Measurements from ENCODE around the gene OLR1.

The OLR1 gene

DNA sequence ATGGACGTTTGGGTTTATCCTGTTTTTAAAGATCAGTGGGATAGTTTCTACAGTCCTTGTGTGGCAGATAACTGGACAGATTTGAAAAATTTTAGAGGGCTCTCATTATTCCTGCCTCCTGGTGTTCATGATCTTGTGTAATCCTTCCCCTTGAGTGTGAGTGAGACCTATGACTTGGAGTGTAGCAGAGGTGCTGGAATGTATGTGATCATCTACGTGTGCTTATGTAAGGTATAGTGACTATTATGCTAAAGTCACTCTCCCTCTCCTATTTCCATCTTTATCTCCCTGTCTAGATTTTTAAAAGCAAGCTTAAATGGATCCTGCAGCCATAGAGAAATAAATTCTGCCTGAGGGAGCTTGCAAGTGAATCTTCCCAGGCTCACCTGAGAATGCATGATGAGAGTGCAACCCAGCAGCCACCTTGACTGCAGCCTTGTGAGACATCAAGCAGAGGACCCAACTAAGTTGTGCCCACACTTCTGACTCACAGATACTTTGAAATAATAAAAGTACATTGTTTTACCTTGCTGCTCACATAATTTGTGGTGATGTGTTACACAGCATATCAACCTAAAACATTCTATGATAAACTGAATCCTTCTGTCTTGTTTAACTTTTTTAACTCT, 3.2 kb upstream of the OLR1 start:
- TF ChIP-seq, protein P1, sequence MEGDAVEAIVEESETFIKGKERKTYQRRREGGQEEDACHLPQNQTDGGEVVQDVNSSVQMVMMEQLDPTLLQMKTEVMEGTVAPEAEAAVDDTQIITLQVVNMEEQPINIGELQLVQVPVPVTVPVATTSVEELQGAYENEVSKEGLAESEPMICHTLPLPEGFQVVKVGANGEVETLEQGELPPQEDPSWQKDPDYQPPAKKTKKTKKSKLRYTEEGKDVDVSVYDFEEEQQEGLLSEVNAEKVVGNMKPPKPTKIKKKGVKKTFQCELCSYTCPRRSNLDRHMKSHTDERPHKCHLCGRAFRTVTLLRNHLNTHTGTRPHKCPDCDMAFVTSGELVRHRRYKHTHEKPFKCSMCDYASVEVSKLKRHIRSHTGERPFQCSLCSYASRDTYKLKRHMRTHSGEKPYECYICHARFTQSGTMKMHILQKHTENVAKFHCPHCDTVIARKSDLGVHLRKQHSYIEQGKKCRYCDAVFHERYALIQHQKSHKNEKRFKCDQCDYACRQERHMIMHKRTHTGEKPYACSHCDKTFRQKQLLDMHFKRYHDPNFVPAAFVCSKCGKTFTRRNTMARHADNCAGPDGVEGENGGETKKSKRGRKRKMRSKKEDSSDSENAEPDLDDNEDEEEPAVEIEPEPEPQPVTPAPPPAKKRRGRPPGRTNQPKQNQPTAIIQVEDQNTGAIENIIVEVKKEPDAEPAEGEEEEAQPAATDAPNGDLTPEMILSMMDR (IDR thresholded peaks at IDR 0.05; ENCODE audit: insufficient read depth, low read length, missing control alignments): no peak

DNA sequence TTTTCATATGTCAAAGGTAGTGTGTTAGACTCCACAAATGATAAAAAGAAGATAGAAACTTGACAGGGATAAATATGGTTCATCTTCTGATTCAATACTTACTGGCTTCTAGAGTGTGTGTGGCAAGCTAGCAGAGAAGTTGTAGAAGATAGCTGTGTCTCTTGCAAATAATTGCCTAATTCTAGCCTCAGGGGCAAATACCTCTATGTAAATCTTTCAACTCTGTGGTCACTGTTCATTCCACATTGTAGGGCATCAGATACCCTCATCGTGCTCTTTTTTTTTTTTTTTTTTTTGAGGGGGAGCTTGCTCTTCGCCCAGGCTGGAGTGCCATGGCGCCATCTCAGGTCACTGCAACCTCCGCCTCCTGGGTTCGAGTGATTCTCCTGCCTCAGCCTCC, 1.7 kb downstream of the OLR1 start:
- CTCF ChIA-PET: interaction anchor here (1.3 to 3.4 kb wide), 3 partner anchors 17 to 33 kb away, joined by 3 to 13 read pairs (median 6); no protein-coding TSS in a partner anchor
- TF ChIP-seq, protein P1 (IDR thresholded peaks at IDR 0.05; ENCODE audit: insufficient read depth, low read length, missing control alignments): no peak
- DNase-seq (ENCODE audit: low read depth, low spot score): no peak
- H3K4me3 ChIP-seq (ENCODE audit: low read depth, low read length): no peak overlapping the region
- POLR2A ChIA-PET: no interaction called here

More for the DNA sequence above, 3.2 kb upstream of the OLR1 start:
- CTCF ChIA-PET: interaction anchor here (1.2 to 1.4 kb wide), 2 partner anchors 21 to 22 kb away, joined by 3 read pairs; no protein-coding TSS in a partner anchor
- POLR2A ChIA-PET: no interaction called here
- DNase-seq (ENCODE audit: low read depth, low spot score): no peak
- no peak overlapping the region for H3K4me3 ChIP-seq (ENCODE audit: low read depth, low read length)

DNA sequence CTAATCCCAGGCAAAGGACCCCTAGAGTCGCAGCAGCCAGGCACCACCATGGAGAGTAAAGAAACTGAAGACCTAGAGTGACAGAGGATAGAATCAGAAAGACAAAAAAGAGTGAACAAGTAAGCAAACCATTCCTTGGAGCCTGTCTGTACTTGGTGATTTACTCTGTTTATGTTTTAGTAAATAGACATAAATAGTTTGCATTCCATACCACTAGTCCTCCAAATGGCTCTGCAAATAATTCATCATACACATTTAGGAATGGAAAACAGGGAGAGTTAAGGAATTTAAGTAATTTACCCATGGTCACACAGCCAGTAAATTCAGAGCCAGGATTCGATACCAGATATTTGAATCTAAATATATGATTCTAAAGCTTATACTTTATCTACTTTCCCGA, 2.8 kb downstream of the OLR1 start:
- ChIA-PET POLR2A (no interaction called here), CTCF (interaction anchor here (1.1 to 3.4 kb wide), 4 partner anchors 9 to 67 kb away, joined by 4 to 13 read pairs (median 6); no protein-coding TSS in a partner anchor)

DNA sequence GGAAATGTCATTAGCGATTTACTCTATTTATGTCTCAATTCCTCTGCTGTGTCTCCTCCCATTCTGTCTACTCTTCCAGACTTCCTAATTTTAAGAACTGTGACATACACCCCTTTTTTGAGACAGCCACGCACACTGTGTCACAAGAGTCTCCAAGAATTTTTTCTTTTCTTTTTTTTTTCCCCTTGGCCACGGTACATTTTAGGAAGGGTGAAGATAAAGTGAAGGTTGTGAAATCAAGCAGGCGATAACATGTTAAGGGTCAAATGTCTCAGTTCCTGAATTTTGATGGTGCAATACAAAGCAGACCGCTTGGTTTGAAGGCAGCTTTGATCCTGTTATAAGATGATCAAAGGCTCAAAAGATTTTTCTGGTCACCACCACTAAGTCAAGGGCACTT, 4.3 kb downstream of the OLR1 start:
- CTCF ChIA-PET: interaction anchor here (0.8 to 3.4 kb wide), 3 partner anchors 13 to 23 kb away, joined by 3 to 13 read pairs (median 9); no protein-coding TSS in a partner anchor
- no peak for DNase-seq (ENCODE audit: low read depth, low spot score)
- POLR2A ChIA-PET: no interaction called here
- H3K4me3 ChIP-seq (ENCODE audit: low read depth, low read length): no peak overlapping the region
- TF ChIP-seq, protein P1 (IDR thresholded peaks at IDR 0.05; ENCODE audit: insufficient read depth, low read length, missing control alignments): no peak

More for the DNA sequence above, 2.8 kb downstream of the OLR1 start:
- no peak for DNase-seq (ENCODE audit: low read depth, low spot score)
- no peak overlapping the region for H3K4me3 ChIP-seq (ENCODE audit: low read depth, low read length)
- TF ChIP-seq, protein P1 (IDR thresholded peaks at IDR 0.05; ENCODE audit: insufficient read depth, low read length, missing control alignments): no peak

DNA sequence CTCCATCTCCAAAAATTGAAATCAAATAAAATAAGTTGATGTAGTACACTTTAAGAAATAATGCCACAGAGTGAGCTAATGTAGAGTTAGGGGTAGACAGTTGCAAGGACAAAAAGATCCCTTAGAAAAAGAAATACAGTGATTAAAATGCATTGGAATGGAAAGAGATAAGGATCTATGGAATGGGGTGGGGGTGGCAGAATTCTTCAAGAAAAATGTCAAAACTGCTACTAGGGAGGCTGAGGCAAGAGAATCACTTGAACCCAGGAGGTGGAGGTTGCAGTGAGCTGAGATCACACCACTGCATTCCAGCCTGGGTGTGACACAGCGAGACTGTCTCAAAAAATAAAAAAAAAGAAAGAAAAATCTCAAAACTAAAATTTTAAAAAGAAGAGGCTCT, 6.5 kb downstream of the OLR1 start:
- no peak overlapping the region for H3K4me3 ChIP-seq (ENCODE audit: low read depth, low read length)
- TF ChIP-seq, protein P1 (IDR thresholded peaks at IDR 0.05; ENCODE audit: insufficient read depth, low read length, missing control alignments): no peak
- no peak for DNase-seq (ENCODE audit: low read depth, low spot score)
- POLR2A ChIA-PET: interaction anchor here (0.6 kb wide), 1 partner anchor 200 kb away, joined by 3 read pairs; no protein-coding TSS in a partner anchor
- CTCF ChIA-PET: no interaction called here

DNA sequence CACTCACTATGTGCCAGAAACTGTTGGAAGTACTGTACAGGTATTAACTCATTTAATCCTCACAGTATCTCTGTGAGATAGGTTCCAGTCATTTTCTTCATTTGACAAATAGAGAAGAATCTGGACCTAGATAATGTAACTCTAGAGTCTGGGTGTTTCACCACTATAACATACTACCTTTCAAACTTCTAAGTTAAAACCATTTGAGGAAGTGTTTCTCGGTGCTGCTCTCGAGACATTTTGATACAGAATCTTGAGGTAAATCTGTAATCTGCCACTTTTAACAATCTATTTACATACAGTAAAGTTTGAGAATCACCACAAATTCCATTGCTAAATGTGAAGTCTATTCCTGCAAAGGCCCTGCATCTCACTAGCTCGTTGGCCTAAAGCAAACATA, 8.8 kb downstream of the OLR1 start:
- ChIA-PET POLR2A (no interaction called here), CTCF (interaction anchor here (2.9 kb wide), 1 partner anchor 11 kb away, joined by 15 read pairs; no protein-coding TSS in a partner anchor)
- TF ChIP-seq, protein P1 (IDR thresholded peaks at IDR 0.05; ENCODE audit: insufficient read depth, low read length, missing control alignments): no peak
- no peak for DNase-seq (ENCODE audit: low read depth, low spot score)
- no peak overlapping the region for H3K4me3 ChIP-seq (ENCODE audit: low read depth, low read length)

Data from AG04449 (cell line).